Hematopoietic multipotent progenitor cell treated with erythropoietin and hydrocortisone succinate and interleukin-3 and kit ligand, for 8 days (in vitro differentiated cells): ENCODE data around the gene COPE.

Experiments
- DNase-seq: peaks from one replicate; pipeline ENCODE4 v3.0.0-alpha.2; 2015

The COPE gene

DNA sequence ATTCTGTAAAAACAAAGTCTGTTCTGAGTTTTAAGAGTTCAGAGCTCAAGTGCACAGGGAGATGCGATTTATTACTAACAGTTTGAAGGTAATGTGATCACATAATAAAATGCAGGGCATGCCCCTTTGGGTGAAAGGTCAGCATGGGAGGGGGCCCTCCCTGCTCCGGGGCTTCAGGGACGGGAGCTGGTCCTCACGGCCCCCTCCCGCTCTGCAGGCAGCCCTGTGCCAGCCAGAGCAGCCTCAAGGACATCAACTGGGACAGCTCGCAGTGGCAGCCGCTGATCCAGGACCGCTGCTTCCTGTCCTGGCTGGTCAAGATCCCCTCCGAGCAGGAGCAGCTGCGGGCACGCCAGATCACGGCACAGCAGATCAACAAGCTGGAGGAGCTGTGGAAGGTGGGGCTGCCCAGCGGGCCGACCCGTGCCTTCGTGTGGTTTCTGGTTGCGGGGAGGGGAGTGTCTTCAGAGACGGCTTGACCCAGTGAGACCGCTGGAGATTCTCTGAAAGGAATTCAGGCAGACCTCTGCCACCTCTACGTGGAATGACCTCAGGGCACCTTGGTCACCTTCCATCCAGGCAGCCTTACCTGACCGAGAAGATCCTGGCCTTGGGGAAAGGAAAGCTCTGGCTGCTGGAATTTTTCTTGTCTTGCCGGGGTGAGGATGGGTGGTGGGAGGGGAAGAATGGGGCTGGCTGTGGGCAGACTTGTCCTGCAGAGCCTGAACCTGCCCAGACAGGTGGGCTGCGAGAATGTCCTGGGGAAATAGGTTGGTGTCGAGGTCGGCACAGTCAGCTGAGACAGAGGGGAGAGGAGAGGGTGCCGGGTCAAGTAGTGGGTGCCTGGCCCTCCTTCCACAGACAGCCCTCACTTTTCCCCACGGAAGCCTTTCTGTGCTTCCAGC, 68.5 kb downstream of the COPE start:
- DNase-seq = no peak

GRCh38 chr19:18849838-18850400, 69.3 kb downstream of the COPE start:
- DNase-seq = no peak
